CD4-positive, alpha-beta T cell treated with Interleukin-12 subunit alpha and Interleukin-12 subunit beta, for 1 hour (primary cell): ENCODE measurements around the gene ADAMTS9.

ENCODE experiments used
- DNase-seq: peaks from one replicate; pipeline ENCODE4 v3.0.0-alpha.2; 2020

ADAMTS9 gene

GRCh38 chr3:64685800-64686445, 1.9 kb downstream of the ADAMTS9 start:
- no peak for DNase-seq

- no peak for DNase-seq
Observed at GRCh38 chr3:64685331-64685799, 2.4 kb downstream of the ADAMTS9 start.

- DNase-seq = no peak
Observed at GRCh38 chr3:64684715-64685261, 3.0 kb downstream of the ADAMTS9 start.

- DNase-seq = no peak
Observed at GRCh38 chr3:64681827-64682226, 6.0 kb downstream of the ADAMTS9 start.

- DNase-seq = no peak
Observed at GRCh38 chr3:64681015-64681414, 6.8 kb downstream of the ADAMTS9 start.

- no peak for DNase-seq
Observed at GRCh38 chr3:64680334-64680733, 7.5 kb downstream of the ADAMTS9 start.

- no peak for DNase-seq
Observed at GRCh38 chr3:64677961-64678716, 9.7 kb downstream of the ADAMTS9 start.

- no peak for DNase-seq
Observed at GRCh38 chr3:64676831-64677230, 11.0 kb downstream of the ADAMTS9 start.

GRCh38 chr3:64675687-64676247, 12.0 kb downstream of the ADAMTS9 start:
- no peak for DNase-seq

GRCh38 chr3:64674591-64675076, 13.2 kb downstream of the ADAMTS9 start:
- no peak for DNase-seq

- DNase-seq = no peak
Observed at GRCh38 chr3:64673159-64673715, 14.6 kb downstream of the ADAMTS9 start.

GRCh38 chr3:64668582-64669510, 19.0 kb downstream of the ADAMTS9 start:
- no peak for DNase-seq

GRCh38 chr3:64667887-64668581, 19.8 kb downstream of the ADAMTS9 start:
- no peak for DNase-seq

- DNase-seq = no peak
Observed at GRCh38 chr3:64667138-64667537, 20.7 kb downstream of the ADAMTS9 start.

GRCh38 chr3:64666171-64666588, 21.6 kb downstream of the ADAMTS9 start:
- DNase-seq = no peak

GRCh38 chr3:64664397-64664796, 23.4 kb downstream of the ADAMTS9 start:
- no peak for DNase-seq

- DNase-seq = no peak
Observed at GRCh38 chr3:64659617-64659978, 28.2 kb downstream of the ADAMTS9 start.

- DNase-seq = no peak
Observed at GRCh38 chr3:64658001-64658400, 29.8 kb downstream of the ADAMTS9 start.

- no peak for DNase-seq
Observed at GRCh38 chr3:64656544-64656943, 31.3 kb downstream of the ADAMTS9 start.

GRCh38 chr3:64655160-64655559, 32.6 kb downstream of the ADAMTS9 start:
- no peak for DNase-seq

- no peak for DNase-seq
Observed at GRCh38 chr3:64654013-64654412, 33.8 kb downstream of the ADAMTS9 start.

- no peak for DNase-seq
Observed at GRCh38 chr3:64653101-64653500, 34.7 kb downstream of the ADAMTS9 start.
